Ascending aorta (tissue), 2 donors: ENCODE measurements around the gene CERK. TPM values are rescaled to one million over a fixed set of nuclear protein-coding genes. Genes with fewer than 3 reads are reported as not detected.

Experiments
- DNase-seq, 2 donors: peaks; one replicate each; pipeline ENCODE4 v3.0.0-alpha.2; 2019; ENCODE audit warnings: low spot score in 2 of 2
- H3K27ac ChIP-seq, 2 donors: fragments of 200-600 bp; sonication (generic); one replicate each; pipeline ENCODE4 v1.5.1; 2016 to 2017; ENCODE audit warnings: mild to moderate bottlenecking in 1 of 2
- H3K27me3 ChIP-seq: fragments of 200-600 bp; sonication (generic); one replicate; pipeline ENCODE4 v1.5.1; 2017
- H3K36me3 ChIP-seq, 2 donors: fragments of 200-600 bp; sonication (generic); one replicate each; pipeline ENCODE4 v1.5.1; 2016
- H3K4me1 ChIP-seq, 2 donors: fragments of 200-600 bp; sonication (generic); one replicate each; pipeline ENCODE4 v1.5.1; 2016 to 2017; ENCODE audit warnings: mild to moderate bottlenecking in 1 of 2
- H3K4me3 ChIP-seq, 2 donors: fragments of 200-600 bp; sonication (generic); one replicate each; pipeline ENCODE4 v1.5.1; 2016 to 2017; ENCODE audit warnings: mild to moderate bottlenecking in 1 of 2
- H3K9me3 ChIP-seq, 2 donors: fragments of 200-600 bp; sonication (generic); one replicate each; pipeline ENCODE4 v1.5.1; 2016
- CTCF ChIP-seq, 3 experiments: fragments of 200-600 bp in 2 of 3; fragments of 450-650 bp in 1 of 3; sonication (generic) in 2 of 3; IDR thresholded peaks; one replicate each; pipeline ENCODE4 v1.5.1; 2016 to 2019; ENCODE audit warnings: antibody characterized with exemption in 3 of 3, mild to moderate bottlenecking in 1 of 3, moderate library complexity in 1 of 3
- intact Hi-C: fragments of 100-400 bp; cut with DNase I; formaldehyde crosslinking; loops from one replicate; pipeline ENCODE4 v1.15.1; 2023
- total RNA-seq: library from RNA; depleted of rRNA; stranded (reverse); fragments of >200 nt; gene quantifications from one replicate; pipeline ENCODE4 v1.1.0, GENCODE V29; 2016

Gene CERK
- total RNA-seq, 1 donor from 2014 or later = 27.5 TPM

- intact Hi-C loops = no loop called here
- Histone ChIP-seq H3K27me3 (no peaks in the 10 kb centered on the region), H3K4me1 (peaks cover 16 to 25% of the 10 kb centered on the region in 2 donors), H3K36me3 (no peaks in the 10 kb centered on the region), H3K4me3 (no peak overlapping the region), H3K9me3 (no peaks in the 10 kb centered on the region), H3K27ac (no peak overlapping the region)
- DNase-seq = no peak
- no peak for TF ChIP-seq CTCF (IDR thresholded peaks at IDR 0.05)
Observed at GRCh38 chr22:46758121-46758520, 20.1 kb upstream of the CERK start.

GRCh38 chr22:46757104-46757503, 19.1 kb upstream of the CERK start:
- no peak for TF ChIP-seq CTCF (IDR thresholded peaks at IDR 0.05)
- intact Hi-C loops = no loop called here
- no peak overlapping the region for H3K4me3 ChIP-seq
- H3K27me3 ChIP-seq = no peaks in the 10 kb centered on the region
- H3K36me3 ChIP-seq = no peaks in the 10 kb centered on the region
- H3K9me3 ChIP-seq = no peaks in the 10 kb centered on the region
- no peak for DNase-seq
- peaks cover 18 to 28% of the 10 kb centered on the region in 2 donors for H3K4me1 ChIP-seq
- no peak overlapping the region for H3K27ac ChIP-seq

GRCh38 chr22:46756097-46756496, 18.0 kb upstream of the CERK start:
- Histone ChIP-seq H3K4me3 (no peak overlapping the region), H3K9me3 (no peaks in the 10 kb centered on the region), H3K36me3 (no peaks in the 10 kb centered on the region), H3K27me3 (no peaks in the 10 kb centered on the region), H3K4me1 (peaks cover 18 to 22% of the 10 kb centered on the region in 2 donors), H3K27ac (peak overlapping the region; percentile 27 to 39)
- TF ChIP-seq CTCF (IDR thresholded peaks at IDR 0.05) = no peak
- intact Hi-C loops = no loop called here
- no peak for DNase-seq

GRCh38 chr22:46755525-46755924, 17.5 kb upstream of the CERK start:
- Histone ChIP-seq H3K36me3 (no peaks in the 10 kb centered on the region), H3K4me3 (no peak overlapping the region), H3K27ac (peak overlapping the region in 1 of 2 donors; percentile 96), H3K4me1 (peaks cover 18 to 20% of the 10 kb centered on the region in 2 donors), H3K27me3 (no peaks in the 10 kb centered on the region), H3K9me3 (no peaks in the 10 kb centered on the region)
- no peak for DNase-seq
- intact Hi-C loops = no loop called here
- no peak for TF ChIP-seq CTCF (IDR thresholded peaks at IDR 0.05)

GRCh38 chr22:46754826-46755225, 16.8 kb upstream of the CERK start:
- intact Hi-C loops = loop anchor here (1.0 kb wide), 2 partner anchors 7 to 17 kb away; partner anchors contain the start of genes CERK and TBC1D22A
- Histone ChIP-seq H3K36me3 (no peaks in the 10 kb centered on the region), H3K9me3 (no peaks in the 10 kb centered on the region), H3K27me3 (no peaks in the 10 kb centered on the region), H3K4me1 (peaks cover 18 to 20% of the 10 kb centered on the region in 2 donors), H3K4me3 (peak overlapping the region; percentile 18 to 32), H3K27ac (peak overlapping the region; percentile 96 to 97)
- no peak for DNase-seq
- TF ChIP-seq CTCF (IDR thresholded peaks at IDR 0.05) = no peak
